PC-3 (cell line): ENCODE results near the gene SLC6A7.

ENCODE experiments used
- CTCF ChIP-seq: fragments of 300-600 bp; sonication (generic); conservative IDR thresholded peaks from 2 replicates; pipeline ENCODE4 v1.5.1; 2017; ENCODE audit warnings: antibody characterized with exemption, low read depth, mild to moderate bottlenecking, low read length
- EZH2 ChIP-seq: fragments of 300-600 bp; sonication (generic); IDR thresholded peaks from one replicate; pipeline ENCODE4 v1.6.1; 2017; ENCODE audit warnings: antibody characterized with exemption, mild to moderate bottlenecking, low read length; ENCODE audit not compliant: unreplicated experiment
- EZH2phosphoT487 ChIP-seq: fragments of 300-600 bp; sonication (generic); IDR thresholded peaks from 2 replicates; pipeline ENCODE4 v1.6.1; 2018; ENCODE audit warnings: mild to moderate bottlenecking, antibody characterized with exemption, low read length, borderline replicate concordance

DNA sequence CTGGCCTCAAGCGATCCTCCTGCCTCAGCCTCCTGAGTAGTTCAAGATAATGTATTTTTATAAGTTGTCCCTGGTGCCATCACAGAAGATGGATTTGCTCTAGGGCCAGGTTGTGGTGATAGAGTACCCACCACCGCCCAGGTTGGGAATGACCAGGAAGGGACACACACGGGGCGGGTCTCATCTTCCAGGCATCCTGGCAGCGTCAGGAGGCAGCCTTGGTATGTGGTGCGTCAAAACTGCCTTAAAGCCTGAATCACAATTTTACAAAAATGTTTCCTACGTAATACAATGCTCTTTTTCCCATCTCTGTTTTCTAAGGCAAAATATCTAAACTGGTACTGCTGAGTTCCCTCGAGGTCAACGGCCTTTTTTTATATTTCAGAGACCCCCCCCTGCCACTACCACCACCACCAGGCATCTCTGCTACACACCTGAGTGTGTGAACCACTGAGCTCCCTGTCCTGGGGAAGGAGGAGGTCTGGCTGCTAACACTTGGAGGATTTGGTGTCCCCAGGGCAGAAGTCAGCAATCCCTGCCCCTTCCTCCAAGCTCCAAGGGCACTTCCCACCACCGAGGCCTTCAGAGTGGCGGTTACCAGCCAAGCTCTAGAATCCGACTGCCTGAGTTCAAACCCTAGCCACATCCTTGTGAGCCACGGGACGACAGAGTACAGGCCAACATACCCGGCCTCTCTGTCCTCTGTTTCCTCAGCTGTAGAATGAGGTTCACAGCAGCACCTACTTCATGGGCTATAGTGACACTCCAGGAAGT lies 47.3 kb downstream of the SLC6A7 start:
- TF ChIP-seq CTCF (no peak), EZH2 (no peak), EZH2phosphoT487 (no peak)
